ENCODE data around the gene TMPRSS4. TPM values are rescaled to one million over a fixed set of nuclear protein-coding genes. Genes with fewer than 3 reads are reported as not detected.

The TMPRSS4 gene
- total and polyA plus RNA-seq, 4 donors = 0.08 to 0.33 (median 0.24) TPM; not detected in 1

DNA sequence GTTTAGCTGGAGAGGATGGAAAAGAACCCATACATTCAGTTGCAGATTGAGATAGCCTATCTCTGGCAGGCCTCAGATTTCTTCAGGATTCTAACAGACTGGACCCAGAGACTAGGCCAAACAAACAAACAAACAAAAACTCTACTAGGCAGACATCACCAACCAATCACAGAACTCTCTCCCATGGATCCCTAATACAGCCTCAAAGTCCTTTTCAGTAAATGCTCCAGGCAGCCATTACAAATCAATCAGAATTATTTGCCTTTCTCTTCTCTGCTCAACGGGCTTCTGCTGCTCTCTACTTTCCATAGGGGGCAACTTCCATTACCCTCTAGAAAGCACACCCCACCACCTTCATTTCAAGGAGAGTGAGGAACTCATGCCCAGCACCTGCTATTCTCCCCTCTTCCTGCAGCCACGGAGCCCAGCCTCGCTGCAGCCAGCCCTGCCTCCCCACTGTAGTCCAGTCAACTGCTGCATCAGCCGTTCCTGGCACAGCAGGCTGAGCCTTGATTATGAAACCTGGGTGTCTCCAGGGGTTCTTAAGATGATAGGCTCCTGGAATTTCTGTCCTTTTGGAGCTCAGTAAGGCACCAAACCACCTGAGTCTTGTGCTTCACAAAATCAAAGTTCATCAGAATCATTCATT lies 28.9 kb downstream of the TMPRSS4 start:
- no peaks in the 10 kb centered on the region for H3K27me3 ChIP-seq (ENCODE audit: control insufficient read depth in 4 of 4, insufficient read depth in 4 of 4, low read length in 3 of 4)
- H3K36me3 ChIP-seq (ENCODE audit: control insufficient read depth in 4 of 4, insufficient read depth in 3 of 4, low read depth in 1 of 4, low read length in 3 of 4) = no peaks in the 10 kb centered on the region
- no peak overlapping the region for H3K27ac ChIP-seq (ENCODE audit: low read depth in 1 of 2, low read length in 2 of 2)
- H3K9ac ChIP-seq (ENCODE audit: low read depth in 1 of 2, low read length in 2 of 2) = no peak overlapping the region
- H3K4me3 ChIP-seq (ENCODE audit: low read depth in 1 of 3, low read length in 3 of 3) = no peak overlapping the region
- no peaks in the 10 kb centered on the region for H3K9me3 ChIP-seq (ENCODE audit: control insufficient read depth in 4 of 4, low read length in 3 of 4)
- no peaks in the 10 kb centered on the region for H3K4me1 ChIP-seq (ENCODE audit: control insufficient read depth in 4 of 4, insufficient read depth in 4 of 4, low read length in 3 of 4)
- TF ChIP-seq FOXA2 (IDR thresholded peaks at IDR 0.05) (no peak), FOXA1 (IDR thresholded peaks at IDR 0.05) (no peak), TAF1 (conservative IDR thresholded peaks at IDR 0.05) (no peak), SP1 (IDR thresholded peaks at IDR 0.05) (no peak), GABPA (IDR thresholded peaks at IDR 0.05 in 1 of 2, conservative IDR thresholded peaks at IDR 0.05 in 1 of 2) (no peak), JUND (IDR thresholded peaks at IDR 0.05) (no peak), YY1 (IDR thresholded peaks at IDR 0.05) (no peak), RAD21 (IDR thresholded peaks at IDR 0.05) (no peak), NR2F2 (IDR thresholded peaks at IDR 0.05) (no peak), HNF4A (conservative IDR thresholded peaks at IDR 0.05) (no peak), HNF4G (IDR thresholded peaks at IDR 0.05) (no peak), EGR1 (IDR thresholded peaks at IDR 0.05; ENCODE audit: low read depth in 2 of 2) (no peak), RXRA (IDR thresholded peaks at IDR 0.05) (no peak)
- TF ChIP-seq, protein P1, sequence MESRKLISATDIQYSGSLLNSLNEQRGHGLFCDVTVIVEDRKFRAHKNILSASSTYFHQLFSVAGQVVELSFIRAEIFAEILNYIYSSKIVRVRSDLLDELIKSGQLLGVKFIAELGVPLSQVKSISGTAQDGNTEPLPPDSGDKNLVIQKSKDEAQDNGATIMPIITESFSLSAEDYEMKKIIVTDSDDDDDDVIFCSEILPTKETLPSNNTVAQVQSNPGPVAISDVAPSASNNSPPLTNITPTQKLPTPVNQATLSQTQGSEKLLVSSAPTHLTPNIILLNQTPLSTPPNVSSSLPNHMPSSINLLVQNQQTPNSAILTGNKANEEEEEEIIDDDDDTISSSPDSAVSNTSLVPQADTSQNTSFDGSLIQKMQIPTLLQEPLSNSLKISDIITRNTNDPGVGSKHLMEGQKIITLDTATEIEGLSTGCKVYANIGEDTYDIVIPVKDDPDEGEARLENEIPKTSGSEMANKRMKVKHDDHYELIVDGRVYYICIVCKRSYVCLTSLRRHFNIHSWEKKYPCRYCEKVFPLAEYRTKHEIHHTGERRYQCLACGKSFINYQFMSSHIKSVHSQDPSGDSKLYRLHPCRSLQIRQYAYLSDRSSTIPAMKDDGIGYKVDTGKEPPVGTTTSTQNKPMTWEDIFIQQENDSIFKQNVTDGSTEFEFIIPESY (IDR thresholded peaks at IDR 0.05) = no peak
- TF ChIP-seq, protein P2, sequence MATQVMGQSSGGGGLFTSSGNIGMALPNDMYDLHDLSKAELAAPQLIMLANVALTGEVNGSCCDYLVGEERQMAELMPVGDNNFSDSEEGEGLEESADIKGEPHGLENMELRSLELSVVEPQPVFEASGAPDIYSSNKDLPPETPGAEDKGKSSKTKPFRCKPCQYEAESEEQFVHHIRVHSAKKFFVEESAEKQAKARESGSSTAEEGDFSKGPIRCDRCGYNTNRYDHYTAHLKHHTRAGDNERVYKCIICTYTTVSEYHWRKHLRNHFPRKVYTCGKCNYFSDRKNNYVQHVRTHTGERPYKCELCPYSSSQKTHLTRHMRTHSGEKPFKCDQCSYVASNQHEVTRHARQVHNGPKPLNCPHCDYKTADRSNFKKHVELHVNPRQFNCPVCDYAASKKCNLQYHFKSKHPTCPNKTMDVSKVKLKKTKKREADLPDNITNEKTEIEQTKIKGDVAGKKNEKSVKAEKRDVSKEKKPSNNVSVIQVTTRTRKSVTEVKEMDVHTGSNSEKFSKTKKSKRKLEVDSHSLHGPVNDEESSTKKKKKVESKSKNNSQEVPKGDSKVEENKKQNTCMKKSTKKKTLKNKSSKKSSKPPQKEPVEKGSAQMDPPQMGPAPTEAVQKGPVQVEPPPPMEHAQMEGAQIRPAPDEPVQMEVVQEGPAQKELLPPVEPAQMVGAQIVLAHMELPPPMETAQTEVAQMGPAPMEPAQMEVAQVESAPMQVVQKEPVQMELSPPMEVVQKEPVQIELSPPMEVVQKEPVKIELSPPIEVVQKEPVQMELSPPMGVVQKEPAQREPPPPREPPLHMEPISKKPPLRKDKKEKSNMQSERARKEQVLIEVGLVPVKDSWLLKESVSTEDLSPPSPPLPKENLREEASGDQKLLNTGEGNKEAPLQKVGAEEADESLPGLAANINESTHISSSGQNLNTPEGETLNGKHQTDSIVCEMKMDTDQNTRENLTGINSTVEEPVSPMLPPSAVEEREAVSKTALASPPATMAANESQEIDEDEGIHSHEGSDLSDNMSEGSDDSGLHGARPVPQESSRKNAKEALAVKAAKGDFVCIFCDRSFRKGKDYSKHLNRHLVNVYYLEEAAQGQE (IDR thresholded peaks at IDR 0.05) = no peak
- TF ChIP-seq, protein P3, sequence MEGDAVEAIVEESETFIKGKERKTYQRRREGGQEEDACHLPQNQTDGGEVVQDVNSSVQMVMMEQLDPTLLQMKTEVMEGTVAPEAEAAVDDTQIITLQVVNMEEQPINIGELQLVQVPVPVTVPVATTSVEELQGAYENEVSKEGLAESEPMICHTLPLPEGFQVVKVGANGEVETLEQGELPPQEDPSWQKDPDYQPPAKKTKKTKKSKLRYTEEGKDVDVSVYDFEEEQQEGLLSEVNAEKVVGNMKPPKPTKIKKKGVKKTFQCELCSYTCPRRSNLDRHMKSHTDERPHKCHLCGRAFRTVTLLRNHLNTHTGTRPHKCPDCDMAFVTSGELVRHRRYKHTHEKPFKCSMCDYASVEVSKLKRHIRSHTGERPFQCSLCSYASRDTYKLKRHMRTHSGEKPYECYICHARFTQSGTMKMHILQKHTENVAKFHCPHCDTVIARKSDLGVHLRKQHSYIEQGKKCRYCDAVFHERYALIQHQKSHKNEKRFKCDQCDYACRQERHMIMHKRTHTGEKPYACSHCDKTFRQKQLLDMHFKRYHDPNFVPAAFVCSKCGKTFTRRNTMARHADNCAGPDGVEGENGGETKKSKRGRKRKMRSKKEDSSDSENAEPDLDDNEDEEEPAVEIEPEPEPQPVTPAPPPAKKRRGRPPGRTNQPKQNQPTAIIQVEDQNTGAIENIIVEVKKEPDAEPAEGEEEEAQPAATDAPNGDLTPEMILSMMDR (IDR thresholded peaks at IDR 0.05; ENCODE audit: low read depth, low read length, missing input control) = no peak
- WGBS = 57% methylated on average over 4 of the region's 4 CpGs
- DNase-seq (ENCODE audit: low spot score) = no peak

DNA sequence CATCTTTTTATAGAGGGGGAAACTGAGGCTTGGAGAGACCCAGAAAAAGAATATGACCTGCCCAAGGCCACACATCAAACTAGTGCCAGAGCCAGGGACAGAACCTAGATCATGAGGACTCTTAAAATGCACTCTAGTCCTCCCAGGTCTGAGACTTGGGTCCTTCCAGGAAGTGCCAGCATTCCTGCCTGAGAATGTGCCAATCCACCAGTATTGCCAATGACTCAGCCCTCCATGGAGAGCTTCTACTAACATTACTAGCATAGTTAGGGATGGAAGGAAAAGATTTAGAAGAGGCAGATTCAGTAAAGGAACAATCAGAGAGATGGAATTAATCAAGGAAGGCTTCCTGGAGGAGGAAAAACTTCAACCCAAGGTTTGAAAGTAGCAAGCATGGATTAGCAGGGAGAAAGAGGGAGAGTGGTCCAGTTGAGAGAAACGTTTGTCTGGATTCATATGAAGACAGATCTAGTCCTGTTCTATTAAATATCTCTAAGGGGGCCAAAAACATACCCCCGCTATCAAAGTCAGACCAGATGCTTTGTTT lies 30.0 kb downstream of the TMPRSS4 start:
- H3K4me1 ChIP-seq (ENCODE audit: control insufficient read depth in 4 of 4, insufficient read depth in 4 of 4, low read length in 3 of 4) = no peaks in the 10 kb centered on the region
- 76% methylated on average over 2 of the region's 2 CpGs for WGBS
- H3K27me3 ChIP-seq (ENCODE audit: control insufficient read depth in 4 of 4, insufficient read depth in 4 of 4, low read length in 3 of 4) = no peaks in the 10 kb centered on the region
- no peak for DNase-seq (ENCODE audit: low spot score)
- no peak for TF ChIP-seq RAD21 (IDR thresholded peaks at IDR 0.05)
- no peak for TF ChIP-seq HNF4A (conservative IDR thresholded peaks at IDR 0.05)
- TF ChIP-seq, protein P3 (IDR thresholded peaks at IDR 0.05; ENCODE audit: low read depth, low read length, missing input control) = no peak
- no peak for TF ChIP-seq NR2F2 (IDR thresholded peaks at IDR 0.05)
- TF ChIP-seq HNF4G (IDR thresholded peaks at IDR 0.05) = no peak
- TF ChIP-seq FOXA2 (IDR thresholded peaks at IDR 0.05) = no peak
- TF ChIP-seq RXRA (IDR thresholded peaks at IDR 0.05) = no peak
- TF ChIP-seq, protein P4, sequence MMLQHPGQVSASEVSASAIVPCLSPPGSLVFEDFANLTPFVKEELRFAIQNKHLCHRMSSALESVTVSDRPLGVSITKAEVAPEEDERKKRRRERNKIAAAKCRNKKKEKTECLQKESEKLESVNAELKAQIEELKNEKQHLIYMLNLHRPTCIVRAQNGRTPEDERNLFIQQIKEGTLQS (IDR thresholded peaks at IDR 0.05) = no peak
- no peak overlapping the region for H3K9ac ChIP-seq (ENCODE audit: low read depth in 1 of 2, low read length in 2 of 2)
- no peaks in the 10 kb centered on the region for H3K9me3 ChIP-seq (ENCODE audit: control insufficient read depth in 4 of 4, low read length in 3 of 4)
- no peaks in the 10 kb centered on the region for H3K36me3 ChIP-seq (ENCODE audit: control insufficient read depth in 4 of 4, insufficient read depth in 3 of 4, low read depth in 1 of 4, low read length in 3 of 4)
- no peak overlapping the region for H3K27ac ChIP-seq (ENCODE audit: low read depth in 1 of 2, low read length in 2 of 2)
- no peak overlapping the region for H3K4me3 ChIP-seq (ENCODE audit: low read depth in 1 of 3, low read length in 3 of 3)
